GM18909 (cell line): ENCODE data around the gene ARTN.

Source experiments
- ATAC-seq: cut with Tn5 transposase; IDR thresholded peaks from one replicate; pipeline ENCODE4 v1.9.1; 2021; ENCODE audit warnings: mild to moderate bottlenecking; ENCODE audit not compliant: unreplicated experiment, poor library complexity

ARTN gene

GRCh38 chr1:43946236-43947060 lies 12.8 kb downstream of the ARTN start, which contains the start of gene IPO13:
TSS of gene IPO13 (plus strand) at chr1:43946950. CDS start at chr1:43947601, 651 bp downstream.
- ATAC-seq: peak; percentile 93

- peak; percentile 18 for ATAC-seq
These were observed 13.7 kb downstream of the ARTN start for GRCh38 chr1:43947061-43947873.

GRCh38 chr1:43947874-43948437 lies 14.4 kb downstream of the ARTN start:
- ATAC-seq: no peak

- ATAC-seq: no peak
These were observed 16.1 kb downstream of the ARTN start for GRCh38 chr1:43949678-43950077.

- no peak for ATAC-seq
These were observed 17.7 kb downstream of the ARTN start for GRCh38 chr1:43951021-43951985.

- no peak for ATAC-seq
These were observed 19.2 kb downstream of the ARTN start for GRCh38 chr1:43952731-43953346.

- ATAC-seq: no peak
These were observed 19.8 kb downstream of the ARTN start for GRCh38 chr1:43953361-43953760.

GRCh38 chr1:43954036-43954435 lies 20.4 kb downstream of the ARTN start:
- ATAC-seq: no peak

- ATAC-seq: no peak
These were observed 22.6 kb downstream of the ARTN start for GRCh38 chr1:43956234-43956633.

GRCh38 chr1:43957407-43958040 lies 23.9 kb downstream of the ARTN start:
- ATAC-seq: no peak

GRCh38 chr1:43958351-43959255 lies 25.0 kb downstream of the ARTN start:
- ATAC-seq: no peak

GRCh38 chr1:43960798-43961197 lies 27.2 kb downstream of the ARTN start:
- no peak for ATAC-seq

GRCh38 chr1:43961692-43962091 lies 28.1 kb downstream of the ARTN start:
- no peak for ATAC-seq

- no peak for ATAC-seq
These were observed 28.7 kb downstream of the ARTN start for GRCh38 chr1:43962324-43962723.

GRCh38 chr1:43963006-43963405 lies 29.4 kb downstream of the ARTN start:
- no peak for ATAC-seq

- ATAC-seq: no peak
These were observed 30.3 kb downstream of the ARTN start for GRCh38 chr1:43963890-43964289.

- no peak for ATAC-seq
These were observed 31.7 kb downstream of the ARTN start for GRCh38 chr1:43965316-43965715.

- no peak for ATAC-seq
These were observed 34.8 kb downstream of the ARTN start for GRCh38 chr1:43968348-43968948.
